GM19025 (cell line): Measurements from ENCODE around the gene RPH3AL.

Source experiments
- ATAC-seq: cut with Tn5 transposase; IDR thresholded peaks from one replicate; pipeline ENCODE4 v1.9.1; 2021; ENCODE audit warnings: mild to moderate bottlenecking, low read depth, moderate library complexity; ENCODE audit not compliant: unreplicated experiment

Gene RPH3AL

DNA sequence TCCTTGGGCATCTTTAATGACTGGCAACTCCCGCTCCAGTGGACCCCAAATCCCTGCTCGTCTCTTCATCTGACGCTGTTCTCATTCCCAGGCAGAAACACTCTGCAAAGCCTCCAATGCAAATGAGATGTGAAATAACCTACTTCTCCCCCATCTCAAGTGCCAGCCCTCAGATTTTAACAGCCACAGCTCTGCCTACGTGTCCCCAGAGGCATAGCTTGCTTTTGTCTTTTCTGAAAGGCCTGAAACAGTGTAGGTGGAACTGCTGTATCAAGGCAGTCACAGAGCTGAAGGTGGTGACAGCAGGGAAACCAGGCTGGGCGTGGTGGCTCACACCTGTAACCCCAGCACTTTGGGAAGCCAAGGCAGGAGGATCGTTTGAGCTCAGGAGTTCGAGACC lies 14.7 kb downstream of the RPH3AL start:
- no peak for ATAC-seq

DNA sequence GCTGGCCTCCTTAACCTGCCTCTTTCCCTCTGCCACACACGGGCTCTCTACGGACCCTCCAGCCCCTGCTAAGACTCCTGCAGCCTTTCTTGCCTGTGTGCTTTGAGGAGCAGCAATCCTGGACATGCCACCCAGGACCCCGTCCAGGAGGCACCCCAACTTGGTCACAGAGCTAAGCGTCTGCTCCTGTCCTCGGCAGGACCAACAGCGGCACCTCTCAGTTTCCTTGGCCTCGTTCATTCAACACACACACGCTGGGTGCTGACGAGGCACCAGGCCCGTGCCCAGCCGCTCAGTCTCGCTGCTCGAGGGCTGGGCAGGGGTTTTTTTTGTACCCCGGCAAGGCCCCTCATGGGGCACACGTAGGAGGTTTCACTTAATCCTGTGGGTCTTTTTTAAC lies 15.2 kb downstream of the RPH3AL start:
- no peak for ATAC-seq

DNA sequence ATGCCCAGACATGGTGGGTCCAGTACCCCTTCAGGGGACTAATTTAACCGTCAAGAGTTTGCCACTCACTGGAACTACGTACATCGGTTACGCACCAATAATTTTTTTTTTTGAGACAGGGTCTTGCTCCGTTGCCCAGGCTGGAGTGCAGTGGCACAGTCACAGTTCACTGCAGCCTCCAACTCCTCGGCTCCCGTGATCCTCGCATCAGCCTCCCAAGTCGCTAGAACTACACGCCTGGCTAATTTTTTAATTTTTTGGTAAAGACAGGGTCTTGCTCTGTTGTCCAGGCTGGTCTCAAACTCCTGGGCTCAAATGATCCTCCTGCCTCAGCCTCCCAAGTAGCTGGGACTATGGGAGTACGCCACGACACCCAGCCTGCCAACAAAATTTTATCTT lies 15.6 kb downstream of the RPH3AL start:
- no peak for ATAC-seq

DNA sequence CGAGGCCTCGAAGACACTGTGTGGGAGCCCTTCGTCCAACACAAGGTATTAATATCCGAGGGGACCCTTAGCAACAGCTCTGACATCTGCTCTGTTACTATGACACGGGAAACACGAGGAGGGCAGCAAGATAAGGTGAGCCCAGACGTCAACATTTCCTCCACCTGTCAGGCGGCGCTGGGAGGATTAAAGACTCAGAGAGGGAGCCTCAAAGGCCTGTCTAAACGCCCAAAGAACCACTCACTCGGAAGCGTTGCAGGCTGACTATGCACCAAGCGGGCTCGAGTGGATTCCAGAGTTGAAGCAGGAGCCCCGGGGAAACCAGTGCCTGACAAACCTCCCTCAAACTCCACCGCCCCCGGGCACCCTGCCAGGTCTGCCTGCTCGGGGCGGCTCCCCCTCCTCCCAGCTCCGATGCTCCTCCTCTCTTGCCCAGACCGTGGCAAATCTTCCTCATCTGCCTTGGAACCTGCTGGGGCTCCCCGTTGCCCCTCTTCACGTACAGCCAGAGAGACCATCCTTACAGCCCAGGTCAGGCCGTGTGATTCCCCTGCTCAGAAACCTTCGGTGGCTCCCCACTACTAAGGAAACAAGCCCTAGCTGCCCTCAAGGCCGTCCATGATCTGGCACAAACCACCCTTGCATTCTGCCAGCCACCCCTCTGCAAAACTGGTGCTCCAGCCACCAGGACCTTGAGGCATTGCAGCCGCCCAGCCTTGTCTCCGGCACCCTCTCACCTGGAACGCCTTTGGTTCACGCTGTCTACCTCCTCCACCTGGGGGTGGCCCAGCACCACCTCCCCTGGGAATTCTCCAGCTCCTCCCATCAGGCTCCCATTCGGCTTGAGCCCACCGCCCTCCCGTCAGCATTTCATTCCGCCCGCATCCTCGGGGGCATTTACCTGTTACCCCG lies 16.2 kb downstream of the RPH3AL start:
- no peak for ATAC-seq

DNA sequence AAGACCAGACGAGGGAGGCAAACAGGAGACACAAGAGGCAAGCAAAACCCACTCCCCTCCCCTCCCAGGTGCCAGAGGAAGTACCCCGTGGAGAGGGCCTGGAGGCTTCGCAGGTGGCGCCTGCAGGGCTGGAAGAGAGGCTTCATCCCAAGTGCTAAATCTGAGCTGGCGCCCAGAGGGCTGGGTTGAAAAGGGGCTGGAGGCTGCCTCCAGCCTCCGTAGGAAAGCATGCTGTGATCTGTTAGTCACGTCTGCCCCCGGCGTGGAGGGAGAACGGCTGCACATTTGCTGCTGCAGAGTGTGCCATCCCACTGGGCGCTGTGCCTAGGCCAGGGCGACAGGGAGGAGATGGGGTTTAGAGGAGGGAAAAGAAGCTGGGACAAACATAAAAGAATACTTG lies 16.9 kb downstream of the RPH3AL start:
- no peak for ATAC-seq

DNA sequence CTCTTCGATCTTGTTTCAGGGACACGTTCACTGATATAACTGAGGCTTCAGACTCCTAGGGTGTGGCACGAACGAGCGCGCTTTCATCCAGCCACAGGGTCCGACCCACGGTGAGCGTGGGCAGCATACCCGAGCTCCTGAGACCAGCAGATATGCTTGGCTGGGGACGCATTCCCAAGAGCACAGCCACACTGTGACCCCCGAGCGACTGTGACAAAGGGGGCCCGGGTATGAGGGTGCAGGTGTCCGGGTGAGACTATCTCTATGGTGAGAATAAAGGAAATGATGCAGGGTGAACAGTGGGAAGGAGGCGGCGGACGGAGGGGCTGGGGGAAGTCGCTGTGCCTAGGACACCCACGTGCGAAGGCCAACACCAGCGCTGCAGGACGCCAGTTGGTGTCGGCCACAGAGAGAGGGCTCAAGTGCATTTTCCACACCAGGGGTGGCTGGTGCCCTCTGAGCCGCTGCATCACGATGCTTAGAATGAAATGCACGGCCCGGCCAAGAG lies 17.6 kb downstream of the RPH3AL start:
- no peak for ATAC-seq

DNA sequence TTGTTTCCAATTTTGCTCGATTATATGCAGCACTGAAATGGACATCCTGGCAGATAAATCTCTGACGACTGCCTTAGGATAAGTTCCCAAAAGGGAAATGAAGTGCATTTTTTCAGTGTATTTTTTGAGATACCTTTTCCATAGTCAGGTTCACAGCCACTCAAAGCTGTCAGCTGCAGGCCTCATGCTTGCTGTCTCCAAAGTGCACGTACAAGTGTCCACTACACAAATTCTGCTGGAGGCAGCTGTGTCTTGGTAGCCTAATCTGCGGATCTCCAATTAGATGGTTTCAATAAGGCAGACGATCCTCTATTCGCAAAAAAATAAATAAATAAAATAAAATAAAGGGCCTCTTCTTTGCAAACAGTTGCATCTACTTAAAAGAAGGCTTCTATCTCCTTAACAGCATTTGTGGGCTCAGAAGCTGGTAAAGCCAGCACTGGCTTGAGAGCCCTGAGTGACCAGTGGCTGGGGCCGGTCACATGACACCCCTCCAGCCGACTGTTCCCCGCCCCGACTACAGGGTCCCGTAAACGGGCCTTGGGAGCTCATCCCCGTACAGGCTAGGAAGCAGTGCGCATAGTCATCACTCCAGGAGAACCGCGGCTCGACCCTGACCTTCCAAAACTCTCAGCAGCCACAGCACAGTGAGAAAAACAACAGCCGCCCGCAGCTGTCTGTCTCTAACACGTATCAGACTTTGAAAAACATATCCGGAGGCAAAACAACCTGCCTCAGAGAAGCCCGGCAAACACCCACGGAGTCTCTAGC lies 18.8 kb downstream of the RPH3AL start:
- no peak for ATAC-seq

DNA sequence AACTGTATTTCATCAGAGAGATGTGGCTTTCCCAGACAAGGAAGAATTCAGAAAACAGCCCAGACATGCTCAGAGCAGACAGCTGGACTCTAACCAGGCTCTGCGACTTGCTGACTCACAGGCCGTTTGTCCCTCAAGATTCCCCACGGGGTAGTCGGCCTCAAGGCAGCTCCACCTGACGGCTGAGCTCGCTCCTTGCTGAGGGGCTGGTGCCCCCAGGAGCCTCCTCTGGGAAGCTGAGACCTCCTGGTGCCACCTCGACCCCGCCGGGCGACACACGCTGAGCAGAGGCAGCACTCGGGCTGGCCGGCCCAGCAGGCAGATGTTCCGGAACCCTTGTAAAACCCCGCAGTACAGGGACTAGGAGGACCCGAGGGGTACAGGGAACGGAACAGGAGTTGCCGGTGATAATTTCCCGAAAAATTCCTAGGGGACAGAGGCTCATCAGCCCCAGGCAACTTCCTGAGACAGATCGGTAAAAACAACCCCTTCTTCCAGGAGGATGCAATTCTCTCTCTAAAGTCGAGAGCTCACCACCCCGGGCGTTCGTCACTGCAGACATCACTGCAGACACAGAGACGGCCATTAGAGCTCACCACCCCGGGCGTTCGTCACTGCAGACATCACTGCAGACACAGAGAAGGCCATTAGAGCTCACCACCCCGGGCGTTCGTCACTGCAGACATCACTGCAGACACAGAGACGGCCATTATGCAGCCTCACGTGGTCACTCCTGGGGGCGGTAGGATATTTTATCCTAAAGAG lies 19.9 kb downstream of the RPH3AL start:
- no peak for ATAC-seq

DNA sequence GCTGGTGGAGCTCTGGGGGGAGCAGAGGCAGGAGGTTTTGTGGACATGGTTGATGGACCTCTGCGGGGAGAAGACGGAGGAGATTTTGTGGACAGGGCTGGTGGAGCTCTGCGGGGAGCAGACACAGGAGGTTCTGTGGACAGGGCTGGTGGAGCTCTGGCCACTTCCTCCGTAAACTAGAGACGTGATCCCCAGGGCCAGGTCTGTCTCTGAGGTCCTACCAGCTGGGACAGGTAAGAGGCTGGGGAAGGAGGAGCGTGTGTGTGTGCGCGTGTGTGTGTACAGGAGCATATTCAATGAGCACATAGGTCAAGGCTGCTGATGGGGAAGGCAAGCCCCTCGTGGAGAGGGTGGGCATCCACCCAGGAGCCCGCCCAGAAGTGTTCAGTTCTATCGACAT lies 20.6 kb downstream of the RPH3AL start:
- no peak for ATAC-seq

DNA sequence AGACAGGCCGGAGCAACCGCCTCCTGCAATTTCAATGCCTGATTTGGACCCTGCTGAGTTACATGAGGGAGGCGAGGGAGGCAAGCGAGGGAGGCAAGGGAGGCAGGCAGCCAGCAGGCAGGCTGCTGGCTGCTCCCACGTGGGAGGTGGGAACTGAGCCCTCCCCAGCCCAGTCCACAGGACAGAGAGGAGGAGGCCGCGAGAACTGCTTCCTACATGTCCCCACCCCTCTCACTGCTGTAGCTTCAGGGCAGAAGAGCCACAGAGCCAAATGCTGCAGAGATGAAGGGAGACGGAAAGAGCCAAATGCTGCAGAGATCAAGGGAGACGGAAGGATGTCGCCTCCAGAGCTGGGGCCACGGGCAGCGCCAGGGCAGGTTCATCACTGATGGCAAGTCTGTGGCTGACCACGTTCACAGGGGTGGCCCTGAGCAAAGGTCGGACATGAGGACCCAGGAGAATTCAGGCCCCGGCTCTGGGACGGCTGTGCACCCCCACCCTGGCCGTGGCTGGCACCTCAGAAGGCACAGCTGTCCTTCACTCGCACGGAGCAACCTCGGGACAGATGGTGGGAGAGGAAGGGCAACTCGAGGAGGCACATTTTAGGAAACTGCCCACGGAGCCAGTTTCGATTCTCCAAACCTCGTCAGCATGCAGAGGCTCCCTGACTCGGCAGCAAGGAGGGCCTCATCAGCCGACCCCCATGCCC lies 21.5 kb downstream of the RPH3AL start:
- ATAC-seq: no peak

DNA sequence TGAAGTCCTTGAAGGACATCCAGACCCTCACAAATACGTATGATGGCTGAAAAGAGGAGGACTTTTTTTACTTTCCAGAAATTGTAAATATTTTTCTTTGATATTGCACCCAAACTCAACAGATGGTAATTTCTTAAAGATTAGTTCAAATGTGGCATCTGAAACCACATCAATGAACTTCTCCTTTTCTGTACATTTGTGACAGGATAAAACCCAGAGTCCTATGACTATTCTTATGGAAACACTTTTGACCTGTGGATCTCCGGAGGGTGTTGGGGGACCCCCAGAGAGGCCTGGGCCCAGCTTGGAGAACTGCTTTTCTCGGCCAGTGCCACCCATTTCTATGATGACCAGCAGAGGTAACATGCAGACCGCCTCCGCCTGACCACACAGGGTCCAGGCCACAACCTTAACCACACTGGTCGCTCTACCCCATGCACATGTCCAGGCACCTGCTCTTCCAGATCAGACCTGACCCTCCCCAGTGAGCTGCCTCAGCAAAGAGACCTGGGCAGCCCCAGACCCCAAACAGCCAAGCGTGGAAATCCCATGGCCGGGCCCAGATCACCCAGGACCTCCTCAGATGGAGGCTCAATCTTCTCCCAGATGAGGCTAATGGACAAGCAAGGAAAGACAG lies 22.7 kb downstream of the RPH3AL start:
- no peak for ATAC-seq

DNA sequence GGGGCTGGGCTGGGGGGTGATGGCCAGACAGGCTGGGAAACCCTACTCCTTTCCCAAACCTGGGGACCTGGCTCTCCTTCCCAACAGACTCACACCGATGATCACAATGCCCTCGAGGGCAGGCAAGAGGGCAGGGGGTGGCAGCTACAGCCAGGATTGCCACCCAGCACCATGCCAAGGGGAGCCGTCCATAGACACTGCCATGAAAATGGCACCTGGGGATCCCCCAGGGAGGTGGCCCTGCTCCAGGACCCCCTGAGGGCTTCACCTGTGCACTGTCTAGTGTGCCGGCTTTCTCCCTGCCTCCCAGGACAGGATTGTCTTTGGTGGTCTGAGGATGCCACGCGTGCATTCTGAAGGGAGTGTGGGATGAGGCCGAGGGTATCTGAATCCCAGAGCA lies 24.6 kb downstream of the RPH3AL start:
- ATAC-seq: no peak

DNA sequence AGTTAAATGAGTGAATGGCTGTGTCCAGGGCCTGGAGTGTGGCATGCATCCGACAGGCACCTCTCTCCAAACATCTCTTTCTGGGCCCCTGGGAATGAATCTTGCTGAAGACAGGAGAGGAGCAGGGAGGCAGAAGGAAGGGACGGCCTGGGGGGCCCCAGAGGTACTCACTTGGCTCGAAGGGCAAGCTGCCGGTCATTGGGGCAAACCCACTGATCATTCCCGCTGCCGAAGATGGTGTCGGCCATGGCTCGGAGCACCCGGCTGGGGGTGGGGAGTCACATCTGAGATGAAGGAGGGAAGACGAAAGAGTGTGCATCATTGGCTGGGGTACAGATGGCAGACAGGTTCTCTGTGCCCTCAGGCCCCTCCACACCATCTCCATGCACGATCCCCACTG lies 25.3 kb downstream of the RPH3AL start:
- ATAC-seq: no peak

DNA sequence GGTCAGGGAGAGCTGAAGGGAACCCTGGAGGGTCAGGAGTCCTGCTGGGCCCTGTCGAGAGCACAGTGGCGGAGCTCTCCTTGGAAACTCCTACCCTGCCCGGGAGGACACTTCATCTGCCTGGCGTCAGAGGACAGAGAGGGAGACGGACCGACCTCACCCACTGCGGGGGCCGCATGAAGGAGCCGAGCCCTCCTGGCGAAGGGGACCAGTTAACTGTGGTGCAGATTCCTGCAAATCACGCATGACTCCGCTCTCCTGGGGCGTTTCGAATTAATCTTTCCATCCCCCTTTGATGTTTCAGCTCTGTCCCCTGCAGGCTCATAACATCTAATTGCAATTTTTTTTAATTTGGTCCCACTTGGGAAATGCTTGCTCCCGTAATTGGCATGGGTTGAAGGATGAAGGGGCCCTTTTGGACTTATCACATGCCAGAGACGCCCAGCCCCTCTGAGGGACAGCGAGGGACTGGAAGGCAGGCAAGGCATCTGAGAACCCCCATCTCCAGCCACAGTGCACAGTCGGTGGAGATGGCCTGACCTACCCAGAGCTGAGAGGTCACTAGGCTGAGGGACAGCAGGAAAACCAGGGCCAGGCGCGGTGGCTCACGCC lies 26.5 kb downstream of the RPH3AL start:
- no peak for ATAC-seq

DNA sequence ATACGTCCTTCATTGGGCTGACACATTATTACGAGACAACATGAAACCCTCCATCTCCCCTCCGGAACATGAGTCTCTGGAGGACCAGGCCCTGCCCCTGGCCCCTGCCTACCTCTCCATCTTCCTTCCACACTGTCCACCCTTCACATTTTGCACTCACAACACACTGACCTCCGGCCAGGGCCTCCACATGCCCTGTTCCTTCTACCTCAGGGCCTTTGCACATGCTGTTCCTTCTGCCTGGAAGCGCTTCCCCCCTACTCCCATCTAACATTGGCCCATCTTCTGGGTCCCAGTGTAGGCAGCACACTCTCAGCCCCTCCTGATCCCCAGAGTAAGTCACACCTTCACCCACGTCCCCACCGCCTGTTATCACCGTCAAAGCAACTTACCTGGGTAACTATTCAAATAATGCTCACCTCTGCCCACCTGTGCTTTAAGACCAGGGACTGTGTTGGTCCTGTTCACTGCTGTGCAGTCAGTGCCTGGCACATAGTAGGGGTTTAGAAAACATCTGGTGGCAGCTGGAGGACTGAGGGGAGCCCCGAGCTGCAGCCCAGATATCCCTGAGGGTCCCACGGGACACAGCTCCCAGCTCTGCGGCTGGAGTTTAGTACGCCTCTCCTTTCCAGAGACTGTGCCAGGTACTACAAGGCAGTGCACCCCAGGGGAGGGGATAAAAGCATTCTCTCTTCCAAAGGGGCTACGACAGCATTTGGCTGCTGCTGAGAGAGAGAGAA lies 27.2 kb downstream of the RPH3AL start:
- no peak for ATAC-seq

DNA sequence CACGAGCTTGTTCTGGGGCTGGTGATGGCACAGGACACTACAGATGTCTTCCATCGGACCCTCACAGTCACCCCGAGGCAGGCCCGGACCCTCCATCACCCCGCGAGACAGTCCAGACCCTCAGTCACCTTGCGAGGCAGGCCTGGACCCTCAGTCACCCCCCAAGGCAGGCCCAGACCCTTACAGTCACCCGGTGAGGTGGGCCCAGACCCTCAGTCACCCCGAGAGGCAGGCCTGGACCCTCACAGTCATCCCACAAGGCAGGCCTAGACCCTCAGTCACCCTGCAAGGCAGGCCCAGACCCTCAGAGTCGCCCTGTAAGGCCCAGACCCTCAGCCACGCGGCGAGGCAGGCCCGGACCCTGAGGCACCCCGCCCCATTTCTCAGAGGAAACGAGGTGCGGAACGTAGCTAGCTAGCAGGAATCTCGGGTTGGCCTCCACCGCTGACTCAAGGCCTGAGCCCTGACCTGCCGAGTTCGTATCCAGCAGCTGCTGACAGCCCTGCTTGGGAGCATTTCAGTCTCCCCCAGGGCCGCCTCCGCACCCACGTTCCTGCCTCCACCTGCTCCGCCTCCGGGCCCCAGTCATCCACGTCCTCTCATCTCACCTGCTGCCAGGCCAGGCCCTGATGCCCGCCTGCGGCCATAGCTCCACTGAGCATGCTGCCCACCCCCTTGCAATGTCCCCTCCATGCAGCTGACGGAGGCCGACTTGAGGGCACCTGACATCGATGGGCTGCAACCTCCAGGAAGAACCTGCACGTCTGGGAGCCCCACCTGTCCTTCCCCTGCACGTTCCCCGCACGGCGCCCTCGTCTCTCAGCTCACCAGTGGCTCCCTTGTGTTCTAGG lies 28.7 kb downstream of the RPH3AL start:
- ATAC-seq: no peak

DNA sequence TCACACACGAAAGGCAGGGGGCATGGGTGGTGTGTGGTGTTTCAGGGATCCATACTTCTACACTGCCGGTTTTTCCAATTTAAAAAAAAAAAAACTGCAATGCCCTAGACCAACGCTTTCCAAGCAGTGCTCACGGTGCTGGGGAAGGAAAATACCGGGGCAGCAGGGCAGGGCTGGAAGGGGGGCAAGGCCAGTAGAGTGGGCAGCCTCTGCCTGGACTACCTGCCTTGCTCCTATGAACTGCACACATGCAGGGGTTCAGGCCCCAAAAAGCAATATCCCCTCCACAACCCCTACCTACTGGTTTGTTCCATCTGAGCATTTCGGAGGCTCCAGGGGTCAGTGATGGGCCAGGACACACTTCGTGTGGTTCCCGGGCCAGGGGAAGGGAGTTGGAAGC lies 29.4 kb downstream of the RPH3AL start:
- ATAC-seq: no peak
